ENCODE measurements around the gene KLHL3. TPM values are rescaled to one million over a fixed set of nuclear protein-coding genes. Genes with fewer than 3 reads are reported as not detected.

Gene KLHL3
- total RNA-seq, 6 donors from 2014 or later, result 2.7 to 17.8 (median 5.2) TPM

- Histone ChIP-seq H3K27me3 (no peaks in the 10 kb centered on the region), H3K9me3 (no peaks in the 10 kb centered on the region), H3K27ac (no peak overlapping the region), H3K4me3 (no peak overlapping the region), H3K36me3 (no peaks in the 10 kb centered on the region), H3K4me1 (peaks cover 4 to 18% (median 9%) of the 10 kb centered on the region in 4 donors)
- TF ChIP-seq POLR2AphosphoS5 (IDR thresholded peaks at IDR 0.05), result no peak
- TF ChIP-seq POLR2A (IDR thresholded peaks at IDR 0.05), result no peak
- TF ChIP-seq EP300 (IDR thresholded peaks at IDR 0.05), result no peak
- no peak for TF ChIP-seq CTCF (IDR thresholded peaks at IDR 0.05)
- peak; percentile 54 to 71 for ATAC-seq (ENCODE audit: low FRiP score in 2 of 2)
- WGBS, 2 donors, result 64 to 66% methylated on average over 3 of the region's 3 CpGs
- no peak for DNase-seq
Measured at GRCh38 chr5:137665678-137666460, 70.0 kb downstream of the KLHL3 start.

DNA sequence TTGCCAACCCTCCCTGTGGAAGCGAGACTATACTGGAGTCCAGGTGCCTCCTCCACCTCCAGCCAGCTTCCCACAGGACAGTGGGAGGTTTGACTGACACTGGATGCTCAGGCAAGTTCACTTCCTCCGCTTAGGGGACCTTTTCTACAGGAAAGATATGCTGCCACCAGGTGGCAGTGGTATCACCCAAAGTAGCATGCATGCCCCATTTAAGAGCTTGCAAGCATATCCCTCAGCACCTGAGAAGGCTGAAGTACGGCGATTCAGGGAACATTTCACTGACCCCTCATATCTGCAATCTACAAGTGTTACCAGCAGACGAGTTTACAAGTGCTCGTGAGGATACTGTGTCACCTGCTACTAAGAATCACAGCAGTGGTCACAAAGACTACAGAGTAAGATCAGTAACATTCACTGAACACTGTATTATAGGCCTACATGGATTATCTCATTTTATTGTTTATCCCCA, 75.5 kb downstream of the KLHL3 start:
- no peaks in the 10 kb centered on the region for H3K9me3 ChIP-seq
- peak in 1 of 2 donors; percentile 73 for DNase-seq
- no peaks in the 10 kb centered on the region for H3K27me3 ChIP-seq
- H3K4me1 ChIP-seq, result peaks cover 0 to 6% (median 3%) of the 10 kb centered on the region in 4 donors
- TF ChIP-seq CTCF (IDR thresholded peaks at IDR 0.05), result peak; percentile 61 to 80 (median 68)
- TF ChIP-seq EP300 (IDR thresholded peaks at IDR 0.05), result no peak
- no peak for TF ChIP-seq POLR2AphosphoS5 (IDR thresholded peaks at IDR 0.05)
- TF ChIP-seq POLR2A (IDR thresholded peaks at IDR 0.05), result no peak
- peak; percentile 82 to 83 for ATAC-seq (ENCODE audit: low FRiP score in 2 of 2)
- H3K36me3 ChIP-seq, result no peaks in the 10 kb centered on the region
- H3K27ac ChIP-seq, result no peak overlapping the region
- 10 to 22% methylated on average over 6 of the region's 6 CpGs for WGBS, 2 donors
- no peak overlapping the region for H3K4me3 ChIP-seq

- Histone ChIP-seq H3K4me1 (peaks cover 0 to 6% (median 3%) of the 10 kb centered on the region in 4 donors), H3K27ac (no peak overlapping the region), H3K9me3 (no peaks in the 10 kb centered on the region), H3K36me3 (no peaks in the 10 kb centered on the region), H3K27me3 (no peaks in the 10 kb centered on the region), H3K4me3 (no peak overlapping the region)
- TF ChIP-seq POLR2AphosphoS5 (IDR thresholded peaks at IDR 0.05) (no peak), CTCF (IDR thresholded peaks at IDR 0.05) (no peak), EP300 (IDR thresholded peaks at IDR 0.05) (no peak), POLR2A (IDR thresholded peaks at IDR 0.05) (no peak)
- no peak for DNase-seq
- no peak for ATAC-seq (ENCODE audit: low FRiP score in 2 of 2)
Measured at GRCh38 chr5:137659209-137659608, 76.7 kb downstream of the KLHL3 start.

DNA sequence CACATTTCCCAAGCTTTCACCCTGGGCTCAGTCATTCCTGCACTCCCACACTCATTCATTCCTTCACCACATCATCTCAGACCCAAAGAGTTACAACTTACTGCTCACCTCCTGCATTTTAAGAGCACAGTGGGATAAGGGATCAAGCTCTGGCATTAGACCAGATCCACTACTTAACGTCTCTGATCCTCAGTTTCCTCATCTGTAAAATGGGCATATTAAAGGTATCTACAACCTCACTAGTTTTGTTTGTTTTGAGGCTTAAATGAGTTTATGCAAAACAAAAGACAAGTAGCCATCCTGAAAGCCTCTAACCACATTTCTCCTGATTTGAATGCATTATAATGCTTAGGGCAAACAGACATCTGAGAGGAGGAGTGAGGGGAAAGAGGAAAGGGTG, 77.6 kb downstream of the KLHL3 start:
- H3K27me3 ChIP-seq, result no peaks in the 10 kb centered on the region
- no peak overlapping the region for H3K4me3 ChIP-seq
- no peak for TF ChIP-seq POLR2A (IDR thresholded peaks at IDR 0.05)
- TF ChIP-seq EP300 (IDR thresholded peaks at IDR 0.05), result no peak
- TF ChIP-seq POLR2AphosphoS5 (IDR thresholded peaks at IDR 0.05), result no peak
- WGBS, 2 donors, result 89 to 96% methylated on average over 1 of the region's 1 CpG
- H3K9me3 ChIP-seq, result no peaks in the 10 kb centered on the region
- no peaks in the 10 kb centered on the region for H3K36me3 ChIP-seq
- DNase-seq (no peak), ATAC-seq (ENCODE audit: low FRiP score in 2 of 2) (no peak)
- H3K4me1 ChIP-seq, result peaks cover 0 to 6% (median 3%) of the 10 kb centered on the region in 4 donors
- H3K27ac ChIP-seq, result no peak overlapping the region

DNA sequence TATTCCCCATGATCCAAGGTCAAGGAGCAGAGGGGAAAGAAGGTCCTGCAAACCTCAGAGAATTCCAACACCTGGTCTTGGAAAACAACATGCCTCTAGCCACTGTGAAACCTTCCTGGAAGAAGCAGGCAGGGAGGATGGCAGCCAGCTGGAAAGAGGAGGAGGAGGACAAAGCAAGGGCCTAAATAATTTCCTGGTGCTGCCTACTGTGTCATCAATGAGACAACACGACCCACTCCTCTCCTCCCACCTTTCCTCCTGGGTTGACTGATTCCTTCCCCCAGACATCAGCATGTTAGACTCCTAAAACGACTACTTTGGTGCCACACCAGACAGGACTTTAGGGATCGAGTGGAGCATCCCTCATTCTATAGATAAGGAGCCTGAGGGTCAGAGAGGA, 78.8 kb downstream of the KLHL3 start:
- Histone ChIP-seq H3K9me3 (no peaks in the 10 kb centered on the region), H3K4me3 (no peak overlapping the region), H3K4me1 (peaks cover 0 to 6% (median 3%) of the 10 kb centered on the region in 4 donors), H3K36me3 (no peaks in the 10 kb centered on the region), H3K27me3 (no peaks in the 10 kb centered on the region), H3K27ac (no peak overlapping the region)
- no peak for ATAC-seq (ENCODE audit: low FRiP score in 2 of 2)
- no peak for TF ChIP-seq CTCF (IDR thresholded peaks at IDR 0.05)
- no peak for TF ChIP-seq POLR2AphosphoS5 (IDR thresholded peaks at IDR 0.05)
- TF ChIP-seq EP300 (IDR thresholded peaks at IDR 0.05), result no peak
- no peak for TF ChIP-seq POLR2A (IDR thresholded peaks at IDR 0.05)
- WGBS, 2 donors, result 49 to 50% methylated on average over 3 of the region's 3 CpGs
- no peak for DNase-seq

Measured in upper lobe of left lung (tissue), 6 donors.